Mucosa of descending colon (tissue), 3 donors: Measurements from ENCODE around the gene RXRA. TPM values are rescaled to one million over a fixed set of nuclear protein-coding genes. Genes with fewer than 3 reads are reported as not detected.

Experiments used
- ATAC-seq: fragments of 200-7000 bp; cut with Tn5 transposase; one replicate; pipeline ENCODE4 v1.9.1; 2020; ENCODE audit warnings: mild to moderate bottlenecking, moderate library complexity
- DNase-seq, 3 donors: peaks; one replicate each; pipeline ENCODE4 v3.0.0-alpha.2; 2020
- H3K36me3 ChIP-seq: fragments of 200-600 bp; one replicate; pipeline ENCODE4 v1.8.0; 2021; ENCODE audit warnings: low read depth, mild to moderate bottlenecking
- H3K4me1 ChIP-seq: fragments of 200-600 bp; one replicate; pipeline ENCODE4 v1.8.0; 2021; ENCODE audit warnings: low read depth, mild to moderate bottlenecking
- H3K4me3 ChIP-seq: fragments of 200-600 bp; one replicate; pipeline ENCODE4 v1.8.0; 2021; ENCODE audit warnings: mild to moderate bottlenecking
- H3K9me3 ChIP-seq: fragments of 200-600 bp; one replicate; pipeline ENCODE4 v1.8.0; 2021; ENCODE audit warnings: mild to moderate bottlenecking
- intact Hi-C, 2 donors: fragments of 100-400 bp; cut with DNase I in 1 of 2; cut with micrococcal nuclease in 1 of 2; formaldehyde crosslinking; loops; one replicate each; pipeline versions ENCODE4 v1.11.0 to v1.11.1; 2022; cut with DNase I, micrococcal nuclease
- total RNA-seq, 3 donors: library from RNA; stranded (reverse); fragmentation: NEBNext Ultra II Directional in 2 of 3; extraction: Animal tissue kit (Norgen Biotek cat#: 25700) in 2 of 3; gene quantifications; one replicate each; pipeline versions ENCODE4 v1.2.1 to v1.2.4, GENCODE V29; 2021 to 2023
- TF ChIP-seq, protein P1 (sequence below): fragments of 200-600 bp; IDR thresholded peaks from one replicate; pipeline ENCODE4 v1.8.0; 2022; ENCODE audit warnings: antibody characterized with exemption, mild to moderate bottlenecking
- donor health status: DM: no; HTN: no; CAD: no; lungs with moderate emphysema.
- donor health status: DM: no; HTN: no; CAD: no.
- donor health status: DM: no; HTN: yes; CAD: no.

Gene RXRA
- total RNA-seq, 3 donors from 2014 or later: 75.2 to 101 (median 85.3) TPM

DNA sequence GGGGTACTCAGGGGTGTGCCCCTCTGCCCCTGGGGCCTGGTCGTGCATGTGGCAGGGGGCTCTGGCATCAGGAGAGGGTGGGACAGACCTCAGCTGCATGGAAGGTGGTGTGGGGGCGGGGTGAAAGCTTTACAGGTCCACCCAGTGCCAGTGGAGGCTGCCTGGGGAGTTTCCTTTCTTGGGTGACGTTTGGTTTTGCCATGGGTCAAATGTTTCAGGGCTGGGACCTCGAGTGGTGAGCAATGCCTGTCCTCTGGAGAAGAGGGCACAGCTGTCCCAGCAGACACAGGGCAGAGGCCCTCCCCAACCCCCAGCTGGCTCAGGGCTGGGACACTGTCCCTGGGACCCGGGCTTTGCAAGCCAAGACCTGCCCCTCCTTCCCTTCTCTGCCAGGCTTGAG lies 3.6 kb downstream of the RXRA start:
- TF ChIP-seq, protein P1, sequence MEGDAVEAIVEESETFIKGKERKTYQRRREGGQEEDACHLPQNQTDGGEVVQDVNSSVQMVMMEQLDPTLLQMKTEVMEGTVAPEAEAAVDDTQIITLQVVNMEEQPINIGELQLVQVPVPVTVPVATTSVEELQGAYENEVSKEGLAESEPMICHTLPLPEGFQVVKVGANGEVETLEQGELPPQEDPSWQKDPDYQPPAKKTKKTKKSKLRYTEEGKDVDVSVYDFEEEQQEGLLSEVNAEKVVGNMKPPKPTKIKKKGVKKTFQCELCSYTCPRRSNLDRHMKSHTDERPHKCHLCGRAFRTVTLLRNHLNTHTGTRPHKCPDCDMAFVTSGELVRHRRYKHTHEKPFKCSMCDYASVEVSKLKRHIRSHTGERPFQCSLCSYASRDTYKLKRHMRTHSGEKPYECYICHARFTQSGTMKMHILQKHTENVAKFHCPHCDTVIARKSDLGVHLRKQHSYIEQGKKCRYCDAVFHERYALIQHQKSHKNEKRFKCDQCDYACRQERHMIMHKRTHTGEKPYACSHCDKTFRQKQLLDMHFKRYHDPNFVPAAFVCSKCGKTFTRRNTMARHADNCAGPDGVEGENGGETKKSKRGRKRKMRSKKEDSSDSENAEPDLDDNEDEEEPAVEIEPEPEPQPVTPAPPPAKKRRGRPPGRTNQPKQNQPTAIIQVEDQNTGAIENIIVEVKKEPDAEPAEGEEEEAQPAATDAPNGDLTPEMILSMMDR: no peak
- intact Hi-C loops: no loop called here
- DNase-seq: peak; percentile 71 to 78 (median 71)
- peak; percentile 13 for ATAC-seq
- H3K4me1 ChIP-seq: peaks cover 69% of the 10 kb centered on the region
- no peaks in the 10 kb centered on the region for H3K36me3 ChIP-seq
- no peak overlapping the region for H3K4me3 ChIP-seq
- no peaks in the 10 kb centered on the region for H3K9me3 ChIP-seq

DNA sequence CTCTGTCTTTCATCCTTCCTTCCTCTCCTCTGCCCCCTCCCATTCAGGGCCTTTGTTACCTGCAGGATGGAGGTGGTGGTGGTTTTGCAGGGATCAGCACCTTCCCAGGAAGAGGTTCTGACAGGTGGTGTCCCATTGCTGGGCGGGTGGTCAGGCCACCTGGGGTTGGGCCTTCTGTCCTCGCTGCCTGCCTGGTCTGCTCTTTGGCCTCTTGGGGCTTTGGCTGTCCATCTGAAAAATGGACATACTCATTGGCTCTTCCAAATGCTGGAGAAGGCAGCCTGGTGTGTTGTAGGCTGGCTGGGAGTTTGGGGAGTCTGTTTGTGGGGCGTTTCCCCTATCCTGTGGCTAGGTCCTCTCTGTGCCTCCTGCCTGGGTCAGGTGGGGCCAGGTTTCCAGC lies 4.3 kb downstream of the RXRA start:
- DNase-seq (peak in 1 of 3 donors; percentile 48), ATAC-seq (no peak)
- intact Hi-C loops: no loop called here
- TF ChIP-seq, protein P1: no peak
- Histone ChIP-seq H3K4me3 (no peak overlapping the region), H3K4me1 (peaks cover 74% of the 10 kb centered on the region), H3K36me3 (no peaks in the 10 kb centered on the region), H3K9me3 (no peaks in the 10 kb centered on the region)

DNA sequence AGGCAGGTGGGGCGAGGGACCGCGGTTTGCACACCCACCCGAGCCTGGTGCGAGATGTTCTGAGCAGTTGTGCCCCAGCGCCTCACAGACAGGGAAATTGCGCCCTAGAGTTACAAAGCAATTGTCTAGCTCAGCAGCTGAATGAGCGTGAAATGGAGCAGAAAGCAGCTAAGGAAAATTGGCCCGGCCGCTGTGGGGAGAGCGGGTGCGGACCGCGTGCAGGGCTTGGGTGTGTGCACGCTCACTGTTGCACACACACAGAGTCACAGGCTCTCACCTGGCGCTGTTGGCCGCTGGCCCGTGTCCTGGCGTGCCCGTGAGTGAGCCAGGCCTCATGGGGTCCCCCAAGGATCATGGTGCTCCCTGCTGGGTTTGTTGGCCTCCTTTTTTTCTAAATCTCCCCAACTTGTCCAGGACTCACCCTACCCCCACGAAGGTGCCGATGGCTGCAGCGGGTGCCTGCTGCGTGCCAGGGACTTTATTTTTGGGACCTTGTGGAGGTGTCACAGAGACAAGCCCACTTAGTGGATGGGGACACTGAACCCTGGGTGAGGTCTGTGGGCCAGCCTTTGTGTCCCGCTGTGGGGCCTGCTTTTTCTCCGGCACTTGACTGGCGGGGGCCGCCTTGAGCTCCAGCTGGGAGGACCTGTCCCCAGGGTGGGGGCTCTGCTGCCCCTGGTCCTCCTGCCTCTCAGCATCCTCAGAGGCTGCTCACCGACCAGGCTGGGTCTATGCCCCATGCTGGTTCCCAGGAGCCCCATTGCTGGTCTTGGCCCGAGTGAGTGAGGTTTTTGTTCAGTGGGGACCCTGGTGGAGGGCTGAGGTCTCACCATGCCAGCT lies 5.2 kb downstream of the RXRA start:
- H3K9me3 ChIP-seq: no peaks in the 10 kb centered on the region
- H3K4me1 ChIP-seq: peaks cover 82% of the 10 kb centered on the region
- TF ChIP-seq, protein P1: no peak
- intact Hi-C loops: no loop called here
- peak in 2 of 3 donors; percentile 42 to 60 for DNase-seq
- H3K36me3 ChIP-seq: no peaks in the 10 kb centered on the region
- H3K4me3 ChIP-seq: no peak overlapping the region
- no peak for ATAC-seq

DNA sequence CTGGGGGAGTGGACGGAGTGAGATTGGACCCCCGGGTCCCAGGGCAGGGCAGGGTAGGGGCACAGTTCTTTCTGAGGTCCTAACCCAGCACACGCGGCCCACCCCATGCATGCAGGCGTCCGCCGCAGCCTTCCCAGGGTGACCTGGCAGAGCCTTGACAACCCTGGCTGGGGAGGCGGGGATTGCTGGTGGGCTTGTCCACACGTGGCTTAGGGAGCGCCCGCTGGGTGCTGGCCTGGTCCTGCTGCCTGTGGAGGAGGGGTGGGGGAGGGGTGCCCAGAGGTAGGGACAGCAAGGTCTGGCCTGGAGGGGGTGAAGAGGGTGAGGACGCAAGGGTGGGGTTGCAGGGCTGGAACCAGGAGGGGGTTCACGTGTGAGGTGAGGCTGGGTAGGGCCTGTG lies 6.0 kb downstream of the RXRA start:
- H3K4me1 ChIP-seq: peaks cover 90% of the 10 kb centered on the region
- DNase-seq (peak in 2 of 3 donors; percentile 55 to 62), ATAC-seq (no peak)
- no peak overlapping the region for H3K4me3 ChIP-seq
- H3K36me3 ChIP-seq: no peaks in the 10 kb centered on the region
- no peaks in the 10 kb centered on the region for H3K9me3 ChIP-seq
- TF ChIP-seq, protein P1: no peak
- intact Hi-C loops: no loop called here

DNA sequence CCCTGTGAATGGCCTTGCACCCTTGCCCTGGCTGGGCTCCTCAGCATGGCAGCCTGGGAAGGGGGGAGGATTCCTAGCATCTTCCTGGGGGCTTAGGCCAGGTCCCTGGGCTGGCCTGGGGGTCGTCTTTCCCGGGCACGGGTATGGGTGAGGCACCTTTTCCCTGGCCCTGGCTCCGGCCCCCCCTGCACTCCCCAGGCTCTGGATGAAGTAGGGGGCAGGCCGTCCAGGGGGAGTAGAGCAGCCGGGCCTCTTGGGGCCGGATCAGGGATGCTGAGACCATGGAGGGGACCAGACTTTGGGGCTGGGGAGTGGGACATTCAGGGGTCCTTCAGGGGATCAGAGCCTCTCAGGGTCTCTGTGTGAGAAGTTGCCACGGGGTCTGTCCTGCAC lies 6.6 kb downstream of the RXRA start:
- Histone ChIP-seq H3K4me1 (peaks cover 92% of the 10 kb centered on the region), H3K9me3 (no peaks in the 10 kb centered on the region), H3K36me3 (no peaks in the 10 kb centered on the region), H3K4me3 (no peak overlapping the region)
- intact Hi-C loops: no loop called here
- no peak for ATAC-seq
- TF ChIP-seq, protein P1: no peak
- peak in 2 of 3 donors; percentile 43 to 52 for DNase-seq
